Stimulated activated CD4-positive, alpha-beta T cell treated with anti-CD3 and anti-CD28 coated beads, TNF-alpha, amount 100 ng/mL, for 48 hours (primary cell): ENCODE results near the gene GGA2.
A peak's percentile ranks its signal among the peaks of the same experiment; 100 is the strongest.
"Not testable (repeated sequence)": the region's sequence is repeated elsewhere in the genome, so short reads cannot be mapped to it uniquely, and the experiment has no call there.

Source experiments
- DNase-seq, 3 donors: peaks; one replicate each; pipeline ENCODE4 v3.0.0-alpha.2; 2020; ENCODE audit warnings: low read depth in 3 of 3

Gene GGA2

DNA sequence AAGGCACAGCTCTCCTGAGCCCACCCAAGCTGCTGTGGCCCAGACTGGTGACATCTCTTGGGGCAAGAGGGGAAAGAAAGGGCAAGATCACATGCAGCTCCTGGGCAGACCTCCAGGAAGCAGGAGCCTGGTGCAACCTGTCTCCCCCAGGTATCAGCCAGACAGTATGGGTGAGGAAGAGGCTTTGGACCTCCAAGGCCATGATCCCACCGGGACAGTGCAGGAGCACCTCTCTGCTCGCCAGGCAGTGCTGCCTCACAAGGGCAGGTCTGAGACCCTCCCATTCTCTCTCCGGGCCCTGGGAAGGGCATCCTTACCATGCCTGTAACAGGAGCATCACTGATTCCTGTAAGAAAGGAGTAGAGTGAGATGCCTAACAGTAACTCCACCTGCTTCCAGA is 31.7 kb downstream of the GGA2 start:
- DNase-seq: no peak

DNA sequence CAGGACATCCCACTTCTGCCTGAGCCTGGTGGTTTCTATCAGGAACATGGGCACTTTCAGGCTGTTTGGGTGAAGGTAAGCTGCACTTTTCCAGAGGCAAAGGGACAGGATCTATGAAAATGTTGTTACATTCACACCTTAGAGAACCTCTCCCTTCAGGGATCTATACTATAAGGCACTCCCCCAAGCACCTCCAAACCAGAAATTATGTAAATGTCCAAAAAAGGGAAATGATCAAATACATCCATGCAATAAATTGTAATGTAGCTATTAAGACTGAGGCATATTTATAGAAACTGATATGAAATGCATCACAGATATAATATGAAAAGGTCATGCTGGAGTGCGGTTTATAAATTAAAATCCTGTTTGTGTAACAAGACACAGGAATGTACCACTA is 34.0 kb downstream of the GGA2 start:
- DNase-seq: no peak

DNA sequence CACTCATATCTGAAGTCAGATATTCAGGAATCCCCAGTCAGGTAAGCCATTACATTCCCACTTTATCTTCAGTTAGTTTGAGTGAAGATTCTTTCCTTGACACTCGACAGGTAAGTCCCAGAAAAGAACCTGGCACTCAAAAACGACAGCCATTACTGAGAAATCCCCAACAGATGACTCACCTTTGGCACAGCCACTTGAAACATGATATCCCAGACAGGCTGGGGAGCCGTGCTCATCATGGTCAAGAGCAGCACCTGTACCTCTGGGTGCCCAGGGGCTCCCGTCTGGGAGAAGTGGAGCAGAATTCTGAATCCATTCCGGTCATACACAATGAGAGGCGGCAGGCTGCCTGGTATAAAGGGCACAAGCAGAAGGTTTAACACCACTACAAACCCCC is 40.5 kb downstream of the GGA2 start:
- DNase-seq: no peak

DNA sequence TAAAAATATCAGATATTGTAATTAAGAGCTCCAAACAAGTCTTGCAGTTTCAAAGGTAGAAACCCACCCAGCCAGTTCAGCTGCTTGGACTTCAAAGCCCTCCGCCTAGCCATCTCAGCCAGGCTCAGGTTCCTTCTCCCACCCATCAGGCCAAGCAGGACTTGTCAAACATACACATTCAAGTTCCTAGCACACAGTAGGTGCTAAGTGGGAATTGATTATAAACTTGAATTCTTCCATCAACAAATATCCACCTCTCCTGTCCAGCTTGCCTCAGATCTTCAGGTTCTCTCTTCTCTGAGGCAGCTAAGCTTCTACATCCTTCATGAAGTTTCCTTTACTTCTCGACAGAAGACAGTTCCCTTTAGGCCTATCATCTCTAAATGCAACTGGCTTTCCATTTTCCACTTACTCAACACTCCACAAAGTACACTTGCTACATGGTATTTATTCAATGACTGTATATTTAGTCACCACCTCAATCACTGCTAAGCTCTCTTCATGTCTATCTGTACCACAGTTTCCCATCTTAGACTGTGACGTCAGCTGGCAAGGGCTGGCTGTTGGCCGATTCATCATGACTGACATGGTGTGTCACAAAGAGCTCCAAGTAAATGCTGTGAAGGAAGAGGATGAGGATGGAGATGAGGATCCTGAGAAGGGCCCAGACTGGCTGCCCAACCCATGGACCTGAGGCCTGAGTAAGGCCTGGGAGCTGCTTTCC is 44.0 kb downstream of the GGA2 start:
- DNase-seq: no peak

DNA sequence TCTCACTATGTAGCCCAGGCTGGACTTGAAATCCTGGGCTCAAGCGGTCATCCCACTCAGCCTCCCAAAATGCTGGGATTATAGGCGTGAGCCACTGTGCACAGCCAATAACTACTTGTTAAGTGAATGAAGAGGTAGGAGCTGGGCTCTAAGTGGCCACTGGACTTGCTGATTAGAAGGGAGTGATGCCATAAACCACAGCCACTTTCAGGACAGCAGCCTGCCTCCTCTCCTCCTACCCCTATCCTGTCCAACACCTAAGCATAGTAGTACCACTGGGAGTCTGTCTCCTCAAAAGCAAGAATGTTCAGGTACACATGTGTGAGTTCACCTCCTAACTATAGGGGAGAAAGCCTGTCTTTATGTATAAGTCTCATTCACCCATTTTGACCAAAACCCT is 45.1 kb downstream of the GGA2 start:
- no peak for DNase-seq

DNA sequence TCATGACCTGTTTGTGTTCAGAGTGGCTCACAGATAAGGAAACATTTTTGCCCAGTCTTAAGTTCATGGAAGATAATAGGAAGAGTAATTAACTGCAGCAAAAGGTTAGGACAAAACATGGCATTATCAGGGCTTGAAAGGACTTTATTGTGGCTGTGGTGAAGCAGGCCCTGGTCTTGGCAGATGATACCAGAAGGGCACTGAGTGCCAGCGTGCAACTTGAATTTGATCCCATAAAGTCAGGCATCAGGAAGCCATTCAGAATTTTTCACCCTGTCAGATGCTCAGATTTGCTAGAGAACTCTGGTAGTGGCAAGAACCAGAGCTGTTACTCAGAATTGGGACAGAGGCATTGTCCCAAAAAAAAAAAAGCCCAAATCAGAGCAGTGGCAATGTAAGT is 46.1 kb downstream of the GGA2 start:
- DNase-seq: no peak

DNA sequence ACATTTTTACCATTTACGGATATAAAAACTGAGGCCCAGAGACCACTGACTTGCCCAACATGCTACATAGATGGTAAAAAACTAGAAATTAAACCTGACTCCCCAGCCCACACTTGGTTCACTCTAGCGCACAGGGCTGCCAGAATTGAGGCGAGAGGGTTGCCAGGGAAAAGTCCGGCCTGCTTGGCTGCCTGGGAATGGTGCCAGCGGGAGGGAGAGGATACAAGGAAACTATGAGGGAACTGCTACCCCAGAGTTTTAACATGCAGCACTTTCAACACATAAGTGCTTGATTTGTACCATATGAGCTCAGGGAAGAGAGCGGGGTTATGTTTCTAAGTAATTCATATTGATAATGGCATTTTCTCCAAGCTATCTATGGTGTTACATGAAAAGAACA is 47.3 kb downstream of the GGA2 start:
- DNase-seq: not testable (repeated sequence)

DNA sequence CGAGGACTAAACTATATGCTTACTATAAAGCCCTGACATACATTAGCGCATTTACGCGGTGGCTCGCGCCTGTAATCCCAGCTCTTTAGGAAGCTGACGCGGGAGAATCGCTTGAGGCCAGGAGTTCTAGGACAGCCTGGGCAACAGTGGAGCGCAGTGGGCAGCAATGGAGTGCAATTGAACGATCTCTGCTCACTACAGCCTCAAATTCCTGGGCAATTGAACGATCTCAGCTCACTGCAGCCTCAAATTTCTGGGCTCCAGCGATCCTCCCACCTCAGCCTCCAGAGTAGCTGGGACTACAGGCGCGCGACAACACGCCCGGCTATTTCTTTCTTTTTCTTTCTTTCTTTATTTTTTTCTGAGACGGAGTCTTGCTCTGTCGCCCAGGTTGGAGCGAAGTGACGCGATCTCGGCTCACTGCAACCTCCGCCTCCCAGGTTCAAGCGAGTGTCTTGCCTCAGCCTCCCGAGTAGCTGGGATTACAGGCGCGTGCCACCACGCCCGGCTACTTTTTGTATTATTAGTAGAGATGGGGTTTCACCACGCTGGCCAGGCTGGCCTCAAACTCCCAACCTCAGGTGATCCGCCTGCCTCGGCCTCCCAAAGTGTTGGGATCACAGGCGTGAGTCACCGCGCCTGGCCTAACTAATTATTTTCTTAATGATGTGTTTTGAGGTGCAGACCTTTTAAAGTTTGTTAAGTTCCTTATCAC is 56.8 kb downstream of the GGA2 start:
- DNase-seq: no peak

DNA sequence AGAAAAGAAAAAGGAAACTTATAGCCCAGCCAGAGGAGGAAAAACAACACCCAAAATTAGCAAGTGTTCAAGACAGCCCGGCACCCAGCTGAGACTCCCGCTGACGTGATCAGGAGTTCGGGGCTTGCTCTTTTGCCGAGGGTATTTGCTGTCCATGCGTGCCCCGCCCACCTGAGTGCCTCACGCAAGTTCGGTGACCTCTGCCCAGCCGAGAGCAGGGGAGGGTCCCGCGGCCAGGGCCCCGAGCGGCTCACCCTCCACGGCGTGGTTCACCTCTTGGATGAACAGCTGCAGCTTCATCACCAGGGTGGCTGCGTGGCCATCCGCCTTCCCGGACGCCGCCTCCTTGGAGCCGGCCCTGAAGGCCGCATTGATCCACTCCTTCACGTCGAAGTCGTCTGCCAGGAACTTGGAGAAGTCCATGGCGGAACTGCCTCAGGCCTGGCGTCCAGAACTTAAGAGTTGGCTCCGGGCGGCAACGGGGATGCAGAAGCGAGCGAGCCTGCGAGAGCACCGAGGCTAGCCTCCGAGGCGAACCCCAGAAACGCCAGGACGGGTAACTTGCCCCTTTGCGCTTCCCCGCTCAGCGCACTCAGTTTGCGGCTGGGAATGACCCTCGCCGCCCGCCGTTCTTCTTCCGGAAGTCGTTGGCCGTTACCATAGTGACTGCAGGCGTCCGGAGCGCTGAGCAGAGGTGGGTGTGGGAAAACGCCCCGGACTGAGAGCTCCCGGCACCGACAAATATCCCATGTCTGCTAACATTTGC is 57.5 kb downstream of the GGA2 start, which contains the start of gene COG7:
Gene COG7 (minus strand): TSS at position 618 of the 766 bp plus-strand sequence. CDS start 195 bp downstream, at position 423.
- DNase-seq: peak; percentile 74 to 81 (median 79)

DNA sequence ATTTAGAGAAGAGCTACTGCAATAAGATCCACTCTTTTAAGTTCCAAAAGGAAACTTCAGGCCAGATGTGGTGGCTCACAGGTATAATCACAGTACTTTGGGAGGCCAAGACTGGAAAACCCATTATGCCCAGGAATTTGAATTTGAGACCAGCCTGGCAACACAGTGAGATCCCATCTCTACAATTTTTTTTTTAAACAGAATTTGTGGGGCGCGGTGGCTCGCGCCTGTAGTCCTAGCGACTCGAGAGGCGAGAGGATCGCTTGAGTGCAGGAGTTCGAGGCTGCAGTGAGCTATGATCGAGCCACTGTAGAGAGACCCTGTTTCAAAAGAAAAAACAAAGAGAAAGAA is 58.1 kb downstream of the GGA2 start:
- DNase-seq: no peak

DNA sequence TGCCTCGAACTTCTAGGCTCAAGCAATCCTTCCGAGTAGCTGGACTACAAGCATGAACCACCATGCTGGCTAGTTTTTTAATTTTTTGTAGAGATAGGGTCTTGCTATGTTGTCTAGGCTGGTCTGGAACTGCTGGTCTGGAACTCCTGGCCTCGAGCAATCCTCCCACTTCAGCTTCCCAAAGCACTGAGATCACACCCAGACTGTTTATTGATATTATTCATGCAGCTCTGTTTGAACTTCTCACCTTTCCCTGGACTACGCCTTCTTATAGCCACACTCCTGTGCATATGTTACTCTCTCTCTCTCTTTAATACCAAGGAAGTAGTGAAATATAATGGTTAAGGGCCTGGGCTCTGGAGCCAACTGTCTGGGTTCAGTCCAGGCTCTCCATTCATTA is 61.9 kb downstream of the GGA2 start:
- no peak for DNase-seq

DNA sequence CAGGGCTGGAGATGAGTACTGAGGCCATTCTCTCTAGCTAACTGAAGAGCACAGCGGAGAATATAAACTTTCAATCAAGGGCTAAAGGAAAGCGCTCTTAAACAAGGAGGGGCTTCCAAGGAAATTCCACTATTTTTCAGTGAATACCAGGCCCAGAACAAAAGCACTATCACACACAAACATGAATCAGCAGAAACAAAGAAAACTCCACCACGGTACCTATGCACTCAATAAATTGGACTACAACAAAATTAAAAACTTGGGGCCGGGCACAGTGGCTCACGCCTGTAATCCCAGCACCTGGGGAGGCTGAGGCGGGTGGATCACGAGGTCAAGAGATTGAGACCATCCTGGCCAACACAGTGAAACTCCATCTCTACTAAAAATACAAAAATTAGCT is 72.8 kb downstream of the GGA2 start:
- DNase-seq: not testable (repeated sequence)

DNA sequence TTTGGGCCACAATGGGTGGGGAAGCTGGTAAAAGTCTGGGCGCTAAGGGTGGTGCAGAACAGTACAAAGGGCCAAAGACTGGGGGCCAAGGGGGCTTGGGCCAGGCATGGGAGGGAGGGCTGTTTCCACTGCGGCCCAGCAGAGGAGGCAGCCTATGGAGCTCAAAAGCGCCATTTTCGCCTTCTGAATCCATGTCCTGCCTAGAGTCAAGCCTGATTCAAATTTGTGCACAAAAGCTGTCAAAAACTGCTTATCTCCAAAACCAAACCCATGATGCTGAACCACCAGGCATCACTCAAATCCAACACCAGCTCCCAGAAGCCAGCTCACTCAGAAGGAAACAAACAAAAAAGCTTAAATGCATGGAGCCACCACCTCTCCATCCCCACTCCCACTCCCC is 73.3 kb downstream of the GGA2 start:
- no peak for DNase-seq

DNA sequence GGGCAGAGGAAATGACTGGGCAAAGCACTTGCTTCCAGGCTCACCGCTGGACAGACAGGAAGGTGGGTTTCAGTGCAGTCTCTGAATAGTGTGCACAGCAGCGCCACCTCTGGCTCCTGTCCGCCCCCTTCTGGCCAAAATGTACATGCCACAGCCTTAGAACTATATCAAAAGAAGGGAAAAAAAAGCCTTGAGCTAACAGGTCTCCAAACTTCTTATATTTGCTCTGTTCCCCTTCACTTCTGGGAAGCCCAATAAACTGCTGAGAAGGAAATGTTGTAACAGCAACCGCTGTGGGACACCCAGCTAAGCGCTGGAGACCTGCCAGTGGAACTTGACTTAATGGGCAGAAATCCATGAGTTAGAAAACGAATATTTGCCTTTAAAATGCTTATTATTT is 74.8 kb downstream of the GGA2 start:
- DNase-seq: peak; percentile 33 to 53 (median 38)

DNA sequence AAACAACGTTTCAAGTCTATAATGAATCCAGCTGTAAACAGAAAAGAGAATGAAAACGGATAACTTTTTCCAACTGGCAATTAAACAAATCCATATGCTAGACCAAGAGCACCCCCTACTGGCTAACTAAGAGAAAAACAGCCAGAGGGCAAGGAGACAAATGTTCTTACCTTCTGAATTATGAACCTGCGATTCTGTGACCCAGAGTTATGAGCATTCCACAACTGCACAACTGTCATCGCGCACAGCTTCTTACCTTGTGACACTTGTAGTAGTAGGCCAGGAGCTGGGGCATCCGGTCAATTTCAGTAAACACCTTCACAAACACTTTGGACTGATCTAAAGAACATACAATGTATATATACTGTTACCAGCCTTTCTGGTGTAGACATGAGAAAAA is 75.9 kb downstream of the GGA2 start:
- no peak for DNase-seq

DNA sequence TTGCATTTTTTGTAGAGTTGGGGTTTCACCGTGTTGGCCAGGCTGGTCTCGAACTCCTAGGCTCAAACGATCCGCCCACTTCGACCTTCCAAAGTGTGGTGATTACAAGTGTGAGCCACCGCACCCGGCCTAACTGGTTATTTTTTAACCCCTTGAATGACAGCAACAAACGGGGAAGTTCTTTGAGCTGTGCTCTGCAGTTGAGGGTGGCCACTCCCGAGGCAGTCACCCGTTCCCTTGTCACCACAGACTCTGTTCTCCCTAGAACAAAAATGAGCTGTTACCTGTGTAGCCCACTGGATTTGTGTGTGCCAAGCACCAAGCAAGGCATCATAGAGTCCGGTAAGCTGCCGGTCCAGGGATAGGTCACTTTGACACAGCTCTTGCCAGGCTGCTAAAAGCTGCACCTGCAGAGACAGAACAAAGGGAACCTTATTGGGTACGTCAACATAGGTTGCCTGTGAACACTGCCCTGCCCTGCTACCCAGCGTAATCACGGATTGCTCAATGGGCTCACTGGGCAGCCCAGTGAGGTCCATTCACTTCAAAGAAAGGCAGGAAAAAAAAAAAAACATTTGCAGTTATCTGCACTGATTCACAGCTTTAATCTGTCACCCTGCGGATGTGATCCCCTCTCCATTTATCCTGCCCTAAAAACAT is 76.9 kb downstream of the GGA2 start:
- no peak for DNase-seq

DNA sequence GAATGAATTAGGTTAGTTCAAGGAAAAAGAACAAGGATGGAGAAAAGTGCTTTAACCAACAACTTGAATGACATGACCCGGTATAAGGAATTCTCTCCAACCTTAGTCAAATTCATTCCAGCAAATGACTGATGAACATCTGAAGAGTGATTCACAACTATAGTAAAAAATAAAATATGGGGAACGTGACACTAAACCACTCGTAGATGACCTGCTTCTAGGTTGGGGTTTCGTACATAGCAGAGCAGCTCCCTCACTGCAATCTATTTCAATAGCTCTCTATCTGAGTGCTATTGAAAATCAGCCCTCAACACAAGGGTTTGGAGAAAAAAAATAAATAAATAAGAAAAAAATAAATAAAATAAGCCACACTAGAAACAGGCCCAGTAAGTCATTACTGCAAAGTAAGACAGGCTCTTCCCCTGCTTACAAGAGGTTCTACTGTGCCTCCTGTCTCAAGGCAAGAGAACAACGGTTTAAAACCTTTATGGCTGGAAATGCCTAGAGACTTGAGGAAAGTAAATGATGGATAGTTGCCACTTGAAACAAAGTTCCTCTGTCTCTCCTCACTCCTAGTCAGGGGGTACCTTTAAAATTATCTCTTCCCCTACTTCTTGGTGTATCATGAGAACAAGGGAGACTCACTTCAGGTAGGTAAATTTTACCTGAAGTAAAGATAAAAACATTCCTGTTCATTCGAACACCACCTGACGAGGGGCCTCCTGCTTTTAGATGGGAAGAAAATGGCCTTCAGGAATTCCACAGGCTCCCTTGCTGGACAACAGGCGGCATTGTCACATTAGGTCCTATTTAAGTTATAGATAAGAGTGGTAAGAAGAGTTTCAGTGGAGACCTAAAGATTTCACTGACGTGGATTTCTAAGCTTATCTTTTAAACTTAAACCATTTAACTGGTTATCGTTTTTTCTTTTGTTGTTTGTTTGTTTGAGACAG is 77.8 kb downstream of the GGA2 start:
- DNase-seq: no peak

DNA sequence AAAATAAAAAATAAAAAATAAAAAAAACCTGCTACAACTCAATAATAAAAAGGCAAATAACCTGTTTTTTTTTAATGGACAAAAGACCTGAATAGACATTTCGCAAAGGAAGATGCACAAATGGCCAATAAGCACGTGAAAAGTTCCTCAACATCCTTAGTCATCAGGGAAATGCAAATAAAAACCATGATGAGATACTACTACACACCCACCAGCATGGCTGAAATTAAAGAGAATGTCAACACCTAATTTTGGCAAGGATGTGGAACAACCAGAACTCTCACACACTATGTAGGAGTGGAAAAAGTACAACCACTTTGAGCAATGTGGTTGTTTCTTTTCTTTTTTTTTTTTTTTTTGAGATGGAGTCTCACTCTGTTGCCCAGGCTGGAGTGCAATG is 81.9 kb downstream of the GGA2 start:
- no peak for DNase-seq

DNA sequence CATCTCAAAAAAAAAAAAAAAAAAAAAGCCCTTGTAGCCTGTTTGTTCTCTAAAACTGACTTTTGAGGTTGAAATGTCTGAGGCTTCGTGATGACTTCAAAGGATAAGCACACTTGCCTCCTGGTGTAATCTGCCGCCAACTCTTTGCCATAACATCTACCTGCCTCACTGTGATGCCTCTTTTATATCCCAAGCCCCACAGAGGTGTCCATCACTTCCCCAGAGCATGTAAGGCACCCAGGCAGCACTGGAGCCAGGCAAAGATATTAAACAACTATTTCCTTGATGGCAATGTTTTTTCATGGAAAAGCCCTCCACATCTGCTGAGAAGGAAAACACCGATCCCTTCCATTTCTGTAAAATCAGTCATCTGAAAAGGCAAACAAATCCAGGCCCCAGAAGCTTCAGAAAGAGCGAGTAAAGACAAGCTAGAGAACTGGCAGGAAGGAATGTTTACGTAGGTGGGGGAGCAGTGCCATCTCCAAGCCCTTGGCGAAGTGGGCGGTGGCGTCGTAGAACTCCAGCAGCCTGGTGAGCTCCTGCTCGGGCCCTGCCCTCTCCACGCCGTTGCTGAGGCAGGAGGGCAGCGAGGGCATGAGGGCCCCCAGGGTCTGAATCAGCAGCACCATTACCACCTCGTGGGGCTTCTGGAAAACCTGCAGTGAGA is 85.9 kb downstream of the GGA2 start:
- no peak for DNase-seq

DNA sequence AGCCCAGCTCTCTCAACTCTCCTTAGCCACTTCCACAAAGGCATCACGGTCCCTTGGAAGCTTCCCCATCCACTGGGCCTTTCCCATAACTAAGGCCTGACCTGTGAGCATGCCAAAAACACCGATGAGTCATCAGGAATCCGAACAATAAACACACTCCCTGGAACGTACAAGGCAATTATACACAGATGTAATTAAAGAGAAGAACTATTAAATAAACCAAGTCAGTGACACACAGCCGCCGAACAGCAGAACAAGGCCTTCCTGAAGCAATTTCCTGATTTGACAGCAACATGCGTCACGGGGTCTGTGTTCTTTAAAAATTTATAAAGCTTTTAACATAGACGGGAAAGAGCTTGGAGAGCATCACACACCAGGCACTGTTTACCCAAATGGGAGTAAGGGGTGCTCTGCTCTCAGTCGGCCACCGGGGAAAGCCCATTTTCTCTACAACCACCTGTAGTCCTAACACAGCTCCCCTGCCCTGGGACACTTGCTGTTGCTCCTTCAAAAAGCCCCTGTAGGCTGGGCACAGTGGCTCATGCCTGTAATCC is 86.7 kb downstream of the GGA2 start:
- DNase-seq: no peak
